Esophagus muscularis mucosa (tissue), 3 donors: ENCODE results near the gene SIGLEC11.

Experiments used
- CTCF ChIP-seq, 3 experiments: fragments of 200-600 bp in 2 of 3; fragments of 450-650 bp in 1 of 3; sonication (generic) in 2 of 3; IDR thresholded peaks; one replicate each; pipeline ENCODE4 v1.5.1; 2017 to 2019; ENCODE audit warnings: antibody characterized with exemption in 3 of 3, mild to moderate bottlenecking in 2 of 3, moderate library complexity in 1 of 3
- POLR2A ChIP-seq: fragments of 450-650 bp; IDR thresholded peaks from one replicate; pipeline ENCODE4 v1.6.1; 2017; ENCODE audit warnings: antibody characterized with exemption, moderate library complexity, mild to moderate bottlenecking, low read depth
- POLR2AphosphoS5 ChIP-seq, 2 donors: sonication (generic); formaldehyde crosslinking; IDR thresholded peaks; one replicate each; pipeline ENCODE4 v1.6.1; 2017; ENCODE audit warnings: antibody characterized with exemption in 2 of 2

GRCh38 chr19:49926515-49926914 lies 34.5 kb downstream of the SIGLEC11 start:
- TF ChIP-seq CTCF (IDR thresholded peaks at IDR 0.05): no peak
- no peak for TF ChIP-seq POLR2AphosphoS5 (IDR thresholded peaks at IDR 0.05)
- no peak for TF ChIP-seq POLR2A
